Measurements from ENCODE around the gene EIF1AD. TPM values are rescaled to one million over a fixed set of nuclear protein-coding genes. Genes with fewer than 3 reads are reported as not detected.

Gene EIF1AD
- total and polyA plus RNA-seq, 2 of the 8 experiments (the other 6 are each of a cell fraction or from before 2014, with no cell fraction given): 32.6 to 39.9 TPM

DNA sequence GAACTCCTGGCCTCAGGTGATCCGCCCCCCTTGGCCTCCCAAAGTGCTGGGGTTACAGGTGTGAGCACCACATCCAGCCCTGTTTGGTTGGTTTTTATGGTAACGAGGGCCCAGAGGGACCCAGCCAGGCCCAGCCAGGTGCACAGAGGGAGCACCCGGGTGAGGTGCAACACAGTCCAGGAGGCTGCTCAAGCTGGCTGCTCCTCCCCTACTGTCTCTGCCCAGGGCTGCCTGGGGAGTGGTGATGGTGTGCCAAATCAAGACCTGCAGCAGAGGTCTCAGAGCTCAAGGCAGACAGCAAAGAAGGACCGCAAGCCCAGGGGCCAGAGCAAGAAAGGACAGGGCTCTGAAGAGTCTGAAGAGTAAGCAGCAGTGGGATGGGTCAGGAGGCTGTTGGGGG, 55.3 kb downstream of the EIF1AD start:
- FAIRE-seq: no peak
- Histone ChIP-seq H4K8ac (ENCODE audit: extremely low read depth, insufficient read depth, low read length) (peak overlapping the region; percentile 1), H3K27me3 (replicated peaks in 1 of 4; ENCODE audit: control insufficient read depth in 3 of 4, extremely low read depth in 1 of 4, insufficient read depth in 3 of 4, low read length in 3 of 4) (no peaks in the 10 kb centered on the region), H2BK15ac (ENCODE audit: low read length) (peak overlapping the region; percentile 81; the same call in 1 of the 2 replicates), H3K36me3 (ENCODE audit: control insufficient read depth in 2 of 4, insufficient read depth in 4 of 4, low read length in 3 of 4) (no peaks in the 10 kb centered on the region), H2BK120ac (replicated peaks; ENCODE audit: low read depth, low read length) (no peak overlapping the region), H3K23me2 (ENCODE audit: low read depth, low read length) (peaks cover 3% of the 10 kb centered on the region; the same call in 1 of the 2 replicates), H3K79me2 (ENCODE audit: control insufficient read depth in 1 of 2, insufficient read depth in 2 of 2, low read length in 2 of 2) (no peaks in the 10 kb centered on the region), H2AFZ (ENCODE audit: low read length) (no peak overlapping the region), H3K4me1 (replicated peaks in 1 of 4; ENCODE audit: control insufficient read depth in 3 of 4, insufficient read depth in 4 of 4, low read length in 3 of 4) (peaks cover 3 to 25% (median 15%) of the 10 kb centered on the region in 4 experiments), H3K23ac (ENCODE audit: insufficient read length) (no peak overlapping the region), H3K4me2 (ENCODE audit: insufficient read depth in 1 of 2, low read depth in 2 of 2, low read length in 2 of 2) (peak overlapping the region; percentile 56 to 77), H3K14ac (ENCODE audit: insufficient read length) (no peak overlapping the region), H3K4ac (replicated peaks; ENCODE audit: insufficient read length, low read depth, low read length) (no peak overlapping the region), H3K79me1 (ENCODE audit: low read depth, low read length) (no peaks in the 10 kb centered on the region), H2BK20ac (ENCODE audit: low read length) (peak overlapping the region; percentile 55; the same call in 1 of the 2 replicates), H4K5ac (ENCODE audit: insufficient read length, low read depth, low read length) (peak overlapping the region; percentile 4), H2BK5ac (ENCODE audit: low read depth, low read length) (peak overlapping the region; percentile 81; the same call in 1 of the 2 replicates), H3K9ac (replicated peaks in 1 of 4; ENCODE audit: extremely low read depth in 1 of 4, low read depth in 3 of 4, low read length in 3 of 4) (no peak overlapping the region), H3K18ac (ENCODE audit: extremely low read depth, low read length) (peak overlapping the region; percentile 36), H2BK12ac (ENCODE audit: low read depth, low read length) (peak overlapping the region; percentile 97), H3K27ac (ENCODE audit: low read depth, low read length) (0 out of 2 replicates have a peak overlapping the region, but pooled peaks have one; percentile 28), H4K20me1 (replicated peaks in 1 of 2; ENCODE audit: control insufficient read depth in 1 of 2, insufficient read depth in 2 of 2, low read length in 2 of 2) (no peaks in the 10 kb centered on the region), H4K91ac (replicated peaks; ENCODE audit: insufficient read length, low read length) (no peak overlapping the region), H2AK5ac (ENCODE audit: low read depth, low read length) (peak overlapping the region; percentile 92), H3K56ac (replicated peaks; ENCODE audit: insufficient read length, low read depth, low read length) (no peak overlapping the region), H3K4me3 (ENCODE audit: extremely low read depth in 1 of 4, insufficient read depth in 2 of 4, low read depth in 3 of 4, low read length in 4 of 4) (peak overlapping the region in 1 of 4 experiments; percentile 9; a peak in 1 of 8 replicates), H3K9me3 (ENCODE audit: insufficient read depth in 2 of 2, low read depth in 1 of 2, low read length in 1 of 2) (no peaks in the 10 kb centered on the region)
- POLR2A ChIA-PET (ENCODE audit: partially characterized antibody): interaction anchor here (0.7 to 2.8 kb wide), 16 partner anchors 9 to 106 kb away, joined by 3 to 13 read pairs (median 3); partner anchors contain the start of genes CCDC85B, CFL1, FOSL1 and SF3B2
- CTCF ChIA-PET (ENCODE audit: partially characterized antibody): interaction anchor here (1.0 to 3.9 kb wide), 9 partner anchors 11 to 59 kb away, joined by 3 to 16 read pairs (median 5); partner anchors contain the start of genes CCDC85B, FIBP and SART1
- WGBS, 2 experiments (ENCODE audit: extremely low coverage in 1 of 2, insufficient coverage in 1 of 2, insufficient read length in 1 of 2, insufficient replicate concordance in 2 of 2, low coverage in 1 of 2, low lambda C conversion rate in 2 of 2, missing lambda C conversion rate in 1 of 2): 85% methylated on average over 4 of the region's 4 CpGs; no CpG with 5 or more reads in 1 of the 2 experiments
- DNase-seq (ENCODE audit: low read depth in 1 of 2, low spot score in 2 of 2): peak in 1 of 2 experiments; percentile 47
- no peak for TF ChIP-seq RFX5 (IDR thresholded peaks at IDR 0.05; ENCODE audit: borderline replicate concordance, low read depth, low read length)
- TF ChIP-seq ASH2L (IDR thresholded peaks at IDR 0.05; ENCODE audit: low read length): no peak
- TF ChIP-seq TCF12 (IDR thresholded peaks at IDR 0.05; ENCODE audit: low read depth, low read length): no peak
- no peak for TF ChIP-seq EGR1 (IDR thresholded peaks at IDR 0.05; ENCODE audit: borderline replicate concordance, low read depth, low read length)
- no peak for TF ChIP-seq SP2 (IDR thresholded peaks at IDR 0.05; ENCODE audit: low read length)
- TF ChIP-seq RAD21 (IDR thresholded peaks at IDR 0.05 in 1 of 2, conservative IDR thresholded peaks at IDR 0.05 in 1 of 2; ENCODE audit: low read depth in 2 of 2, low read length in 2 of 2): no peak
- TF ChIP-seq SIX5 (IDR thresholded peaks at IDR 0.05; ENCODE audit: low read depth, low read length): no peak
- no peak for TF ChIP-seq JUN (IDR thresholded peaks at IDR 0.05; ENCODE audit: low read depth, low read length)
- TF ChIP-seq CBX5 (IDR thresholded peaks at IDR 0.05; ENCODE audit: low read depth, low read length): no peak
- TF ChIP-seq SP1 (IDR thresholded peaks at IDR 0.05; ENCODE audit: low read depth, low read length): no peak
- TF ChIP-seq KDM5A (IDR thresholded peaks at IDR 0.05; ENCODE audit: low read length): no peak
- TF ChIP-seq, protein P1, sequence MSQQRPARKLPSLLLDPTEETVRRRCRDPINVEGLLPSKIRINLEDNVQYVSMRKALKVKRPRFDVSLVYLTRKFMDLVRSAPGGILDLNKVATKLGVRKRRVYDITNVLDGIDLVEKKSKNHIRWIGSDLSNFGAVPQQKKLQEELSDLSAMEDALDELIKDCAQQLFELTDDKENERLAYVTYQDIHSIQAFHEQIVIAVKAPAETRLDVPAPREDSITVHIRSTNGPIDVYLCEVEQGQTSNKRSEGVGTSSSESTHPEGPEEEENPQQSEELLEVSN (IDR thresholded peaks at IDR 0.05): no peak
- no peak for TF ChIP-seq MAFK (IDR thresholded peaks at IDR 0.05; ENCODE audit: low read depth, low read length)
- no peak for TF ChIP-seq PHF8 (conservative IDR thresholded peaks at IDR 0.05; ENCODE audit: low read depth, low read length)

All from H1 (cell line).